Natural killer cell (primary cell): ENCODE measurements around the gene KCNJ6. TPM values are rescaled to one million over a fixed set of nuclear protein-coding genes. Genes with fewer than 3 reads are reported as not detected.

Source experiments
- ATAC-seq, 3 donors: fragments of 150-1000 bp in 2 of 3; fragments of 200-7000 bp in 1 of 3; cut with Tn5 transposase; 1 replicate in 1 of 3; 2 replicates in 2 of 3; pipeline ENCODE4 v1.10.0; 2021; ENCODE audit warnings: mild to moderate bottlenecking in 2 of 3, moderate library complexity in 2 of 3
- DNase-seq, 2 donors: peaks; one replicate each; pipeline versions ENCODE4 v3.0.0 to v3.0.0-alpha.2; 2013 to 2021; ENCODE audit warnings: mixed read lengths in 1 of 2
- H3K27ac ChIP-seq: one replicate; pipeline ENCODE4 v1.5.1; 2013; ENCODE audit warnings: mild to moderate bottlenecking, low read length
- H3K27me3 ChIP-seq: one replicate; pipeline ENCODE4 v1.6.1; 2013; ENCODE audit warnings: low read length; ENCODE audit not compliant: control insufficient read depth, insufficient read depth
- H3K36me3 ChIP-seq: one replicate; pipeline ENCODE4 v1.6.1; 2013; ENCODE audit warnings: low read length; ENCODE audit not compliant: control insufficient read depth, insufficient read depth
- H3K4me1 ChIP-seq: one replicate; pipeline ENCODE4 v1.6.1; 2013; ENCODE audit warnings: low read length; ENCODE audit not compliant: control insufficient read depth, insufficient read depth
- H3K4me3 ChIP-seq: one replicate; pipeline ENCODE4 v1.5.1; 2013; ENCODE audit warnings: low read length
- H3K9me3 ChIP-seq: one replicate; pipeline ENCODE4 v1.6.1; 2013; ENCODE audit warnings: low read length; ENCODE audit not compliant: control insufficient read depth, insufficient read depth
- H3K27ac Mint-ChIP-seq, 2 donors: one replicate each; pipeline ENCODE4 v1.8.0; 2022; ENCODE audit warnings: mild to moderate bottlenecking in 2 of 2, mixed read lengths in 2 of 2, moderate library complexity in 1 of 2
- H3K27me3 Mint-ChIP-seq, 2 donors: one replicate each; pipeline ENCODE4 v1.8.0; 2022; ENCODE audit warnings: low read depth in 2 of 2, mixed read lengths in 2 of 2
- H3K36me3 Mint-ChIP-seq: one replicate; pipeline ENCODE4 v1.8.0; 2022; ENCODE audit warnings: mixed read lengths
- H3K4me1 Mint-ChIP-seq, 2 donors: one replicate each; pipeline ENCODE4 v1.8.0; 2022; ENCODE audit warnings: mixed read lengths in 2 of 2
- H3K4me3 Mint-ChIP-seq: one replicate; pipeline ENCODE4 v1.8.0; 2022; ENCODE audit warnings: mild to moderate bottlenecking, moderate library complexity, mixed read lengths
- H3K9me3 Mint-ChIP-seq, 2 donors: one replicate each; pipeline ENCODE4 v1.8.0; 2022; ENCODE audit warnings: mixed read lengths in 2 of 2
- CTCF ChIP-seq: fragments of 200-600 bp; IDR thresholded peaks from one replicate; pipeline ENCODE4 v1.8.0; 2022; ENCODE audit warnings: antibody characterized with exemption
- WGBS: methylation state at CpG from one replicate; pipeline ENCODE4 v1.1.7; 2013; ENCODE audit warnings: missing lambda C conversion rate; ENCODE audit not compliant: insufficient coverage; 5-methylcytosine and 5-hydroxymethylcytosine counted together
- intact Hi-C: fragments of 100-400 bp; cut with micrococcal nuclease; formaldehyde crosslinking; loops from one replicate; pipeline ENCODE4 v1.14.2; 2022
- total RNA-seq, 4 donors: library from RNA; stranded (reverse); fragments of 120-200 nt in 1 of 4; gene quantifications; one replicate each; pipeline versions ENCODE4 v1.2.3 to v1.2.4, GENCODE V29; 2013 to 2022

KCNJ6 gene
- total RNA-seq, 3 donors from 2014 or later (not counting 1 experiment from before 2014, with no cell fraction given) = not detected

- Histone ChIP-seq H3K36me3 (no peaks in the 10 kb centered on the region), H3K27me3 (no peaks in the 10 kb centered on the region), H3K27ac (no peak overlapping the region), H3K4me1 (no peaks in the 10 kb centered on the region), H3K4me3 (no peak overlapping the region), H3K9me3 (no peaks in the 10 kb centered on the region)
- Mint-ChIP-seq H3K27ac (no peak overlapping the region), H3K4me1 (no peaks in the 10 kb centered on the region), H3K27me3 (peaks cover 20 to 26% of the 10 kb centered on the region in 2 donors), H3K36me3 (no peaks in the 10 kb centered on the region), H3K4me3 (no peak overlapping the region), H3K9me3 (no peaks in the 10 kb centered on the region)
- WGBS = 71% methylated on average over 4 of the region's 4 CpGs
- ATAC-seq = no peak
- no peak for TF ChIP-seq CTCF
- DNase-seq = no peak
- intact Hi-C loops = no loop called here
Observed at GRCh38 chr21:37737507-37737906, 178.8 kb downstream of the KCNJ6 start.

DNA sequence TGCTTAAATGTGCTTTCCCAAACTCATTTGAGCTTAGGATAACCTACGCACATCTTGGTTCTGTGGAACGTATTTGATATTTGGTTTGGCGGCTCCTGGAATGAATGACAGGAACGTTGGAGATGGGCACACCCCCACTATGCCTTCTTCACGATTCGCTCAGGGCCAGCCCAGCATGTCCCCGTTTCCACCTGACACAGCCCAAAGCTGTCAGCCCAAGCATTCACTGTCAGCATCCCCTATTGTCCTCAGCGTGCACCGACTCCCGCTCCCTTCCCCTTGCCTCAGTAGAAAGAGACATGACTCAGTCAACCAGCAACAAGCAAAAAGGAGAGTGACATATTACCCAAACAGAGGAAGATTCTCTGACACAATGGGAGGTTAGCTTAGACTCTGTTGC, 181.4 kb downstream of the KCNJ6 start:
- H3K27ac ChIP-seq = no peak overlapping the region
- H3K4me3 Mint-ChIP-seq = no peak overlapping the region
- H3K9me3 ChIP-seq = no peaks in the 10 kb centered on the region
- no peaks in the 10 kb centered on the region for H3K4me1 ChIP-seq
- ATAC-seq = no peak
- TF ChIP-seq CTCF = no peak
- H3K4me1 Mint-ChIP-seq = no peaks in the 10 kb centered on the region
- H3K27me3 Mint-ChIP-seq = peaks cover 17 to 36% of the 10 kb centered on the region in 2 donors
- H3K36me3 Mint-ChIP-seq = no peaks in the 10 kb centered on the region
- no peak overlapping the region for H3K27ac Mint-ChIP-seq
- intact Hi-C loops = no loop called here
- H3K27me3 ChIP-seq = no peaks in the 10 kb centered on the region
- 93% methylated on average over 10 of the region's 10 CpGs for WGBS
- no peaks in the 10 kb centered on the region for H3K36me3 ChIP-seq
- no peak for DNase-seq
- no peaks in the 10 kb centered on the region for H3K9me3 Mint-ChIP-seq
- H3K4me3 ChIP-seq = no peak overlapping the region

GRCh38 chr21:37732927-37733326, 183.3 kb downstream of the KCNJ6 start:
- TF ChIP-seq CTCF = no peak
- H3K9me3 Mint-ChIP-seq = no peaks in the 10 kb centered on the region
- H3K4me1 Mint-ChIP-seq = no peaks in the 10 kb centered on the region
- ATAC-seq (no peak), DNase-seq (no peak)
- no peak overlapping the region for H3K27ac Mint-ChIP-seq
- no peaks in the 10 kb centered on the region for H3K9me3 ChIP-seq
- H3K27ac ChIP-seq = no peak overlapping the region
- H3K4me1 ChIP-seq = no peaks in the 10 kb centered on the region
- WGBS = 74% methylated on average over 4 of the region's 4 CpGs
- H3K4me3 Mint-ChIP-seq = no peak overlapping the region
- H3K36me3 ChIP-seq = no peaks in the 10 kb centered on the region
- peaks cover 23 to 36% of the 10 kb centered on the region in 2 donors for H3K27me3 Mint-ChIP-seq
- no peak overlapping the region for H3K4me3 ChIP-seq
- no peaks in the 10 kb centered on the region for H3K27me3 ChIP-seq
- H3K36me3 Mint-ChIP-seq = no peaks in the 10 kb centered on the region
- intact Hi-C loops = no loop called here

DNA sequence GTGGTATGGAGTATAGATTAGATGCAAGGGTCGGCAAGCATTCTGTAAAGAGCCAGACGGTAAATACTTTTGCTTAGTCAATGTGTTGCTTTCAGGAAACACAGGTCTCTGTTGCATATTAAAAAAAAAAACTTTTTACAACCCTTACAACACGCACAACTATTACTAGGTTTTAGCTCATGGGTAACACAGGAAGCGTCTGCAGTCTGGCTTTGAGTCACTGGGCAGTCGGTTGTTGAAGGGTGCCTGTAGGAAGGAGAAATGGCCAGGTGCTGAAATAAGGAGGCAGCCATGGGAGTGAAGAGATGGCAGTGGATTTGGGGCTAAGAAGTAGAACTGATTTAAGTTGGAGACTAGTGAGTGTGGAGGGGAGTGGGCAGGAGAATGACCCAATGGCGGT, 192.1 kb downstream of the KCNJ6 start:
- intact Hi-C loops = no loop called here
- no peaks in the 10 kb centered on the region for H3K4me1 Mint-ChIP-seq
- DNase-seq (no peak), ATAC-seq (no peak)
- TF ChIP-seq CTCF = no peak
- H3K9me3 ChIP-seq = no peaks in the 10 kb centered on the region
- no peaks in the 10 kb centered on the region for H3K36me3 ChIP-seq
- H3K27me3 ChIP-seq = no peaks in the 10 kb centered on the region
- H3K4me3 Mint-ChIP-seq = no peak overlapping the region
- H3K36me3 Mint-ChIP-seq = no peaks in the 10 kb centered on the region
- peaks cover 34 to 45% of the 10 kb centered on the region in 2 donors for H3K27me3 Mint-ChIP-seq
- no peak overlapping the region for H3K27ac ChIP-seq
- 72% methylated on average over 6 of the region's 6 CpGs for WGBS
- no peaks in the 10 kb centered on the region for H3K4me1 ChIP-seq
- H3K27ac Mint-ChIP-seq = no peak overlapping the region
- no peak overlapping the region for H3K4me3 ChIP-seq
- no peaks in the 10 kb centered on the region for H3K9me3 Mint-ChIP-seq
